ENCODE measurements around the gene ZNF628.
"Not testable (repeated sequence)": the region's sequence is repeated elsewhere in the genome, so short reads cannot be mapped to it uniquely, and the experiment has no call there.

ZNF628 gene

GRCh38 chr19:55476100-55476775, at the start of gene ZNF628:
ZNF628 (plus strand) TSS chr19:55476617; CDS start chr19:55479911, 3,294 bp downstream.
- DNase-seq (ENCODE audit: low spot score): peak; percentile 97

- no peak for DNase-seq (ENCODE audit: low spot score)
Measured at GRCh38 chr19:55431183-55431582, 45.2 kb upstream of the ZNF628 start.

- no peak for DNase-seq (ENCODE audit: low spot score)
Measured at GRCh38 chr19:55432241-55432959, 44.0 kb upstream of the ZNF628 start.

GRCh38 chr19:55433292-55433691, 43.1 kb upstream of the ZNF628 start:
- no peak for DNase-seq (ENCODE audit: low spot score)

GRCh38 chr19:55434356-55434919, 42.0 kb upstream of the ZNF628 start:
- no peak for DNase-seq (ENCODE audit: low spot score)

GRCh38 chr19:55435020-55435419, 41.4 kb upstream of the ZNF628 start:
- no peak for DNase-seq (ENCODE audit: low spot score)

DNA sequence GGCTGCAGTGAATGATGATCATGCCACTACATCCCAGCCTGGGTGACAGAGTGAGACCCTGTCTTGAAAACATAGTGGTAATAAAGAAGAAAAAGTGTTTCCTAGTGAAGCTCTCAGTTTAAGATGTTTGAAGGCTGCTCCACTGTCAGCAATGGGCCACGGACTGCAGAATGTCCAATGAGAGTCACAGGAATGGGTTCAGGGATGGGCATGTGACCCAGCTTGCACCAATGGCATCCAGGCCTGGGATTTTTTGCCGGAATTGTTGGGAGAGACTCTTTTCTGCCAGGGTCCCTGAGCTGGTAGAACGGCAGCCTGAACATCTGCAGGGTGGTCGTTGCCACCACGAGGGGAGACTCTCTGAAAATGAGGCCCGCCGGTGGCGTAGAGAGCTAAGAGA, 39.6 kb upstream of the ZNF628 start:
- DNase-seq (ENCODE audit: low spot score): no peak

DNA sequence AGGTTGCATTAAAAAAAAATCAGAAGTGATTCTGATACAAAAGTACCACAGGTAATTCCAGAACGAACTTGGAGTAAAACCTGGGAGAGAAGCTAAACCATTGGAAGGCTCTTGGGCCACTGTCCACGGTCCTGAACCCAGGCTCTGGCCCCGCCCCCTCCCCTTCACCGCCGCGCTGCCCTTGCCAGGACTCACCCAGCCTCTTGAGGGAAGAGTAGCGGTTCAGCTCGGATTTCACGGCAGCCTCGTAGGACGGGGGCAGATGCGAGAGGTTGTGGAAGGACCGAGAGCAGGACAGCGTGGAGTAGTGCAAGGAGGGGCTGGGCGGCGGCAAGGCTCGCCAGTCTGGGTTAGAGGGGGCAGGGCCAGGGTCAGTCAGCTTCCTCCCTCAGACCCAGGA, 39.0 kb upstream of the ZNF628 start:
- no peak for DNase-seq (ENCODE audit: low spot score)

GRCh38 chr19:55439052-55439451, 37.4 kb upstream of the ZNF628 start:
- no peak for DNase-seq (ENCODE audit: low spot score)

DNA sequence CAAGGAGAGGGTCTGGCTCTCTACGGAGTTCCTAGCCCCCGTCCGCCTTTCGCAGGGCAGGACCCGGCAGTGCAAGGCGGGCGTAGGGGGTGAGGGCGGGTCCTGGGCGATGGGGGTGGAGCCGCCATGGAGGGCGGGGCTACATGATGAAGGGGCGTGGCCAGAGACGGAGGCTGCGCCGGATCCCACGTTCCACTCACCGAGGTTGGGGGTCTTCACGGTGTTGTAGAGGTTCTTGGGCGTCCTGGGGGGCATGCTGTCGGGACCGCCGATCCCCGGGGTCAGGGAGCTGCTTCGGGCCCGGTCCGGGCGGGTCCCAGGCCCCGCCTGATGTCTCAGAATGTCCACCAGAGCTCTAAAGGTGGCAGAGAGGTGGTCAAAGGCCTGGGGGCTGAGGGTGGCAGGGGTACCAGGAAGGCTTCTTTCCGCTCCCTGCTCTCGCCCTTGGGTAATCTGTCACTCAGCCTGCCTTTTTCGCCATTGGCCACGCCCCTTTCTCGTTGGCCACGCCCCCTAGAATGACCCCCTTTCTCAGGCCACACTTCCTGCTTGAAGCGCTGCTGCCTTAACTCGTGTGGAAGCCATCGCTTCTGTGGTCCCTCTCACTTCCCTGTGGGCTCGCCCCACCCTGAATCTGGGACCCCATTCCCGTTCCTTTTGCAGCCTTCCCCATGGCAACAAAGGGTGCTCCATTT, 35.9 kb upstream of the ZNF628 start:
- peak; percentile 56 for DNase-seq (ENCODE audit: low spot score)

- no peak for DNase-seq (ENCODE audit: low spot score)
Measured at GRCh38 chr19:55441319-55441691, 35.1 kb upstream of the ZNF628 start.

- peak; percentile 74 for DNase-seq (ENCODE audit: low spot score)
Measured at GRCh38 chr19:55441692-55442321, 34.6 kb upstream of the ZNF628 start.

GRCh38 chr19:55442372-55442961, 34.0 kb upstream of the ZNF628 start:
- DNase-seq (ENCODE audit: low spot score): peak; percentile 52

DNA sequence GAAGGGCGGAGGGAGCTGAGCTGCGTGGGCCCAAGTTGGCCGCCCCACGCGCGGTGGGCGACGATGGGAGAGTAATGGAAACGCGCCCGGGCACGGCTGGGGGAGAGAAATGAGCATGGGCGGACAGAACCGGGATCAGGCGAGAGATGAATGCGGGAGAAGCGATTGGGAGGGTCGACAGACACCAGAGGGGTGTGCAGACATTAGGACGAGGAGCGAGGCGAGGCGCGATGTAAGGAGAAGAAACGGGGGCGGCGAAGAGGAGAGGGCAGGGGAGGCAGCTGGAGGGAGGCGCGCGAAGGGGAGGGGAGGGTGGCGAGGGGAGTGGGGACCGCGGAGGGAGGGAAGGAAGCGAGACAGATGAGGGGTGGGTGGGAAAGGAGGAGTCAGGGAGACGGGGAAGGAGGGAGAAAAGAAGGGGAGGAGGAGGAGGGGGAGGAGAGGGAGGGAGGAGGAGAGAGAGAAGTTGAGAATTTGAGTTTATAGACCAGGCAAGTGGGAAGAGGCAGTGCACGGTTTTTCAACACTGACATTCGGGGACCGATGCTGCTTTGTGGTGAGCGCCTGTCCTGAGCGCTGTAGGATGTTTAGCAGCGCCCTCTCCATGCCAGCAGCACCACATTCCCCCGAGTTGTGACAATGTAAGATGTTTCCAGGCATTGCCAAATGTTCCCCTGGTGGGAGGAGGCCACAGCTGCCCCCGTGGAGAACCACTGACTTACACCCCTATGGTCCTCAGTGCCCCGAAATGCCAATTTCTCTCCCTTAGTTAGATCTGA, 33.2 kb upstream of the ZNF628 start, which contains the start of gene SHISA7:
SHISA7 (minus strand) TSS at position 256 of the 779 bp plus-strand sequence. CDS start 437 bp downstream, outside the sequence.
- peak; percentile 62 for DNase-seq (ENCODE audit: low spot score)

DNA sequence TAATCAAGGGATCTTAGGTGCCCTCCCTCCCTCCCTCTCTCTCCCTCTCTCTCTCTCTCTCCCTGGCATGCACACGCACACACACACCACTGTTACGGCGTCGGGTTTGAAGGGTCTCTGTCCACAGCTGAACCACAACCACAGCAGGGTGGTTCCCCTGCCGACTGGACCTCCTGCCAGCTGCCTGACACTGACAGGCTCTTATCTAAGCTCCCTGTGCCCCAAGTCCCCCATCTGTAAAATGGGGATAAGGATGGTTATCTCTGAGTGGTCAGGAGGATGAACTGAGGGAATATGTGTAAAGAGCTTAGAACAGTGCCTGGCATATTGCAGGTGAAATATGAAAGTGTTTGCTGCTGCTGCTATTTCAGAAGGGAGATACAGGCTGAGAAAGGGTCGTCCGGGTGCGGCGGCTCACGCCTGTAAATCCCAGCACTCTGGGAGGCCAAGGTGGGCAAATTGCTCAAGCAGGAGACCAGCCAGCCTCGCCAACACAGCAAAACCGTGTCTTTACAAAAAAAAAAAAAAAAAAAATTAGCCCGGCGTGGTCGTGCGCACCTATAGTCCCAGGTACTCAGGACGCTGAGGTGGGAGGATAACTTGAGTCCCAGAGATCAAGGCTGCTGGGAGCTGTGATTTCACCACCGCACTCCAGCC, 32.5 kb upstream of the ZNF628 start:
- DNase-seq (ENCODE audit: low spot score): peak; percentile 75

DNA sequence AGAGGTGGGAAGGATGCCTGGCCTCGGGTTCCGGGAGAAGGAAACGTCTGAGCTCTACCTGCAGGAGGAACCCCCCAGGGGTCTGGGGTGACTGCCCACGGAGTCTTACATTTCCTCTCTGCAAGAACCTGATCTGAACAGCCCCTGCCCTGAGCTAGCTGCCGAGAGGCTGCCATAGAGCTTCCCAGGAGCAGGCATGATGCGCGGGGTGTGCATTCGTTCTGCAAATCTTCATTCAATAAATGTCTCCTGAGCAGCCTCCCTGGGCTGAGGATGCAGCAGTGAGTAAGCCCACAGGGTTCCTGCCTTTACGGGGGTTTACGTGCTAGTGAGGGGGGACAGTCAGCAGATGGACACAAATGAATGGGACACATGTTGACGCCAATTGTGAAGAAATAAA, 31.8 kb upstream of the ZNF628 start:
- no peak for DNase-seq (ENCODE audit: low spot score)

DNA sequence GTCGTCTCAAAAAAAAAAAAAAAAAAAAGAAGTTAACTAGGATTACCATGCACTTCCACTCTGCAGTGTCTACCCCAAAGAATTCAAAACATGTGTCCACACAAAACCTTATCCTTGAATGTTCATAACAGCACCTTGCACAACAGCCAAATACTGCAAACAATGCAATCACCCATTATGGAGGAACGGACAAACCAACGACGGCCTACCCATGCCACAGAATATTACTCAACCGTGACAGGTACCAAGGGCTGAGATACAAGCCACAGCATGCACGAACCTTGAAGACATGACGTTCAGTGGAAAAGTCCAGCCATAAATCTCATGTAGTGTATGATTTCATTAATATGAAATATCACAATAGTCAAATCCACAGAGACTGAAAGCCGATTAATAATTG, 30.4 kb upstream of the ZNF628 start:
- no peak for DNase-seq (ENCODE audit: low spot score)

GRCh38 chr19:55447421-55448174, 28.8 kb upstream of the ZNF628 start:
- DNase-seq (ENCODE audit: low spot score): no peak

DNA sequence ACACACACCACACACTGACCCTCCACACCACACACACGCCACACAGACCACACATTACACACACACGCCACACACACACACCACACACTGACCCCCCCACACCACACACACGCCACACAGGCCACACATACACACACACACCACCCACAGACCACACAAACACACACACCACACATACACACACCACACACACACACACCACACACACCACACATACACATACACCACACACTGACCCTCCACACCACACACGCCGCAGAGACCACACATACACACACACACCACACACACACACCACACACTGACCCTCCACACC, 28.3 kb upstream of the ZNF628 start:
- DNase-seq (ENCODE audit: low spot score): not testable (repeated sequence)

GRCh38 chr19:55449469-55449868, 26.9 kb upstream of the ZNF628 start:
- DNase-seq (ENCODE audit: low spot score): no peak

Data from hematopoietic multipotent progenitor cell treated with erythropoietin and hydrocortisone succinate and interleukin-3 and kit ligand, for 17 days (in vitro differentiated cells).